GM12801 (cell line): ENCODE measurements around the gene WWOX.

Experiments
- CTCF ChIP-seq: IDR thresholded peaks from one replicate; pipeline ENCODE4 v1.5.1; 2011; ENCODE audit warnings: control low read depth; ENCODE audit not compliant: insufficient read length; ENCODE audit errors: extremely low read depth

WWOX gene

GRCh38 chr16:78399384-78399783 lies 299.9 kb downstream of the WWOX start:
- TF ChIP-seq CTCF, result no peak

DNA sequence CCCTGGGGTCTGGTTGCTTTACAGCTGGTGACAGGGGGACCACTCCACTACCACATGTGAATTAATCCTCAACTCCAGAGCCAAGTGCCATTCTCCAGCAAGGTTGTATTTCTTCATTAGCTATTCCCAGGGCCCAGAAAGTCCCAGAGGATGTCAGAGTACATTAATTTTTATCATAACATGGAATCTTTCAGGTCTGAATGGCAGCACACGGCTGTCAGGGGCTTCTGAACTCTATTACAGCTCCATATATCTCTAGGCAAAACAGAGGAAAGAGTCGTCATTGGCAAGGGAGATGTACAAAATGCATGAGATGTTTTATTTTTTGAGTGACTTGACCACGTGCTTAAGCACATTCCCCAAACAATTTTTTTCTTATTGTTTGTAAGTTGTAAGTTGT lies 303.4 kb downstream of the WWOX start:
- TF ChIP-seq CTCF, result no peak

- TF ChIP-seq CTCF, result no peak
Observed at GRCh38 chr16:78405040-78405439, 305.6 kb downstream of the WWOX start.

DNA sequence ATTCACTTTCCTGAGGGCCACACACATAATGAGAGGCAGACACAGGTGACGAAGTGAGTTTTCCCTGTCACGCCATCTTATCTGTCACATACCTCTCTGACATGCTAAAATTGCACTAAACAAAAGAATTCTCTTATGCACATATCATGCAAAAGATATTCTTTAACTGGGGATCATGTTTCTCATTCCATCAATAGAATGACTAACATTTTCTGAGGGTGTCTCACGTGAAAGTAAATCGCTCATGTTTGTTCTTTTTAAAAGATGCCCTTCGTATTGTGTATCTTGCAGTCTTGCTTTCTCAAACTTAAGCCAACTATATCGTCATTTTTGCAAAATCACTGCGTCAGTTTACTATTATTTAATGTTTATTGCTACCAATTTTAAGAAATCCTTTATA lies 306.4 kb downstream of the WWOX start:
- TF ChIP-seq CTCF, result no peak

- no peak for TF ChIP-seq CTCF
Observed at GRCh38 chr16:78407191-78407590, 307.7 kb downstream of the WWOX start.

DNA sequence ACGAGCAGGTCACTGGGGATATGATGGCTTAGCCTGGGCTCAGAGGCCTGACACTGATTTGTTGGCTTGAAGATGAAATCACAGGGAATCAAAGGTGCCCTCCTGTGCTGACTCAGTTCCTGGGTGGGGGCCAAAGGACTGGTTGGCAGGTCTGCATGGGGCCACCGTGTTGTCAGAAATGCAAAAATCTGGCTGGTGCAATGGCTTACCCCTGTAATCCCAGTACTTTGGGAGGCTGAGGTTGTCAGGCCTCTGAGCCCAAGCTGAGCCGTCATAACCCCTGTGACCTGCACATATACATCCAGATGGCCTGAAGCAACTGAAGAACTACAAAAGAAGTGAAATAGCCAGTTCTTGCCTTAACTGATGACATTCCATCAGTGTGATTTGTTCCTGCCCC lies 314.2 kb downstream of the WWOX start:
- no peak for TF ChIP-seq CTCF

DNA sequence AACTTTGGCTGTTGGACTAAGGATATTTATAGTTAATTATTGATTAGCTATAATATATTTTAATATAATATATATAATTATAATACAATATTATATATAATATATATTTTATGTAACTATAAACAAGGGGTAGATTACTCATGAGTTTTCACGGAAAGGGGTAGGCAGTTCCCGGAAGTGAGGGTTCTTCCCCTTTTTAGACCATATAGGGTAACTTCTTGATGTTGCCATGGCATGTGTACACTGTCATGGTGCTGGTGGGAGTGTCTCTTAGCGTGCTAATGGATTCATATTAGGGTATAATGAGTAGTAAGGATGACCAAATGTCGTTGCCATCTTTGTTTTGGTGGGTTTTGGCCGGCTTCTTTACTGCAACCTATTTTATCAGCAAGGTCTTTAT lies 315.6 kb downstream of the WWOX start:
- TF ChIP-seq CTCF, result no peak

DNA sequence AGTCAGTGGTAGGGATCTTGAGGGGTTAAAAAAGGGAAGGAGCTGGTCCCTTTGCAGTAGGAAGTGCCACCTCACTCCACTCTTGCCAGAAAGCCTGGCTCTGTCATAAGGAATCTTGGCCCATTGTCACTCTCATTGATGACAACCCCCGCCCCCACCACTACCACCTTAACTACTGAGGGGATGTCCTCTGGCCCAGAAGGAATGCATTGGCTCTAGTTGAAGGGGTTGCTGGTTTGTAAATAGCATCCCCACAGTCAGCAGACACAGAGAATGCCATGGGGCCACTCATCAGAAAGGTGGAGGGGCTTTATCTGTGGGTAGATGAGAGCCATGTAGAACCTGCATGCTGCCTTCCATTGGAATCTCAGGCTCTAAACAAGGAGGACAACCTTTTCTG lies 316.2 kb downstream of the WWOX start:
- TF ChIP-seq CTCF, result no peak
